OCI-LY3 (cell line): ENCODE measurements around the gene EFCAB11.
"Not testable (repeated sequence)": the region's sequence is repeated elsewhere in the genome, so short reads cannot be mapped to it uniquely, and the experiment has no call there.

Source experiments
- H2AFZ ChIP-seq: fragments of 200-600, 300-600 bp; shearing (Covaris generic); 2 replicates; pipeline ENCODE4 v1.6.0; 2014; ENCODE audit warnings: antibody characterized with exemption, low read depth, low read length
- H3K27ac ChIP-seq: fragments of 200-600, 300-600 bp; sonication (generic); 2 replicates; pipeline ENCODE4 v1.5.1; 2014; ENCODE audit warnings: mild to moderate bottlenecking, low read length, moderate library complexity, mixed read lengths
- H3K27me3 ChIP-seq: fragments of 200-600, 300-600 bp; sonication (generic); 2 replicates; pipeline ENCODE4 v1.6.1; 2014; ENCODE audit warnings: low read depth, low read length, mixed read lengths
- H3K36me3 ChIP-seq: fragments of 200-600, 300-600 bp; sonication (generic); replicated peaks from 2 replicates; pipeline ENCODE3; 2014; ENCODE audit warnings: low read depth, low read length, mixed read lengths
- H3K4me1 ChIP-seq: fragments of 300-600, 200-600 bp; sonication (generic); 2 replicates; pipeline ENCODE4 v1.6.1; 2014; ENCODE audit warnings: low read length, mixed read lengths
- H3K4me2 ChIP-seq: fragments of 200-600, 300-600 bp; sonication (generic); 2 replicates; pipeline ENCODE4 v1.6.1; 2014; ENCODE audit warnings: low read length, mixed read lengths
- H3K4me3 ChIP-seq: fragments of 300-600, 200-600 bp; sonication (generic); 2 replicates; pipeline ENCODE4 v1.5.1; 2014; ENCODE audit warnings: antibody characterized with exemption, mild to moderate bottlenecking, low read length, moderate library complexity
- H3K79me2 ChIP-seq: fragments of 300-600, 200-600 bp; shearing (Covaris generic); 2 replicates; pipeline ENCODE4 v1.6.1; 2014; ENCODE audit warnings: mild to moderate bottlenecking, low read length, mixed read lengths
- H3K9ac ChIP-seq: fragments of 300-600, 200-600 bp; shearing (Covaris generic); 2 replicates; pipeline ENCODE4 v1.6.0; 2014; ENCODE audit warnings: mild to moderate bottlenecking, low read length, moderate library complexity
- H3K9me3 ChIP-seq: fragments of 200-600, 300-600 bp; shearing (Covaris generic); 2 replicates; pipeline ENCODE4 v1.6.1; 2014; ENCODE audit warnings: low read length, mixed read lengths; ENCODE audit not compliant: insufficient read depth
- H4K20me1 ChIP-seq: fragments of 200-600, 300-600 bp; sonication (generic); 2 replicates; pipeline ENCODE4 v1.6.1; 2016; ENCODE audit warnings: low read length, mixed read lengths; ENCODE audit not compliant: insufficient read depth
- EZH2phosphoT487 ChIP-seq: fragments of 200-600 bp; shearing (Covaris generic); IDR thresholded peaks from 2 replicates; pipeline ENCODE4 v1.6.1; 2018; ENCODE audit warnings: antibody characterized with exemption, mixed run types, low read depth
- TF ChIP-seq, protein P1 (sequence below): fragments of 200-600, 300-600 bp; sonication (generic); IDR thresholded peaks from 2 replicates; pipeline ENCODE4 v1.5.1; 2014; ENCODE audit warnings: antibody characterized with exemption, low read length, low read depth

Gene EFCAB11

DNA sequence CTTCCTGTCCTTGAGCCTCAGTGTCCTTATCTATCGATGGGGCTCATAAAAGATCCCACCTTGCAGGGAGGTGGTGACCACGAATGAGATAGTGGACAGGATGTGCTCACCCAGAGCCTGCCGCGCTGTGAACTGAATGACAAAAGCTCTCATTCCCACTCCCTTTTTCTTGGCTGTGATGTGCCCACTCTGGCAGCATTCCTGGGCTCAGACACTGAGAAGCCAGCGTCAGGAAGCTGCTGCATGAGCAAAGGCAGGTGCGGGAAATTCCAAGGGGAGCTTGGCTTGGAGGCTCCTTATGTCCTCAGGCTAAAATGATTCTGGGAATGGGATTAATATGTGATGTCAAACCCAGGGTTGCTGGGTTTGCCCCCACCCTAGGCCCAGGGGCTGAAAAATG is 61.6 kb downstream of the EFCAB11 start:
- H3K36me3 ChIP-seq: no peaks in the 10 kb centered on the region
- H3K9ac ChIP-seq: no peak overlapping the region
- no peak overlapping the region for H3K4me3 ChIP-seq
- no peak overlapping the region for H3K4me2 ChIP-seq
- H3K4me1 ChIP-seq: no peaks in the 10 kb centered on the region
- H3K27me3 ChIP-seq: no peaks in the 10 kb centered on the region
- no peaks in the 10 kb centered on the region for H3K79me2 ChIP-seq
- H3K9me3 ChIP-seq: no peaks in the 10 kb centered on the region
- H3K27ac ChIP-seq: no peak overlapping the region
- H2AFZ ChIP-seq: no peak overlapping the region
- no peaks in the 10 kb centered on the region for H4K20me1 ChIP-seq
- TF ChIP-seq, protein P1, sequence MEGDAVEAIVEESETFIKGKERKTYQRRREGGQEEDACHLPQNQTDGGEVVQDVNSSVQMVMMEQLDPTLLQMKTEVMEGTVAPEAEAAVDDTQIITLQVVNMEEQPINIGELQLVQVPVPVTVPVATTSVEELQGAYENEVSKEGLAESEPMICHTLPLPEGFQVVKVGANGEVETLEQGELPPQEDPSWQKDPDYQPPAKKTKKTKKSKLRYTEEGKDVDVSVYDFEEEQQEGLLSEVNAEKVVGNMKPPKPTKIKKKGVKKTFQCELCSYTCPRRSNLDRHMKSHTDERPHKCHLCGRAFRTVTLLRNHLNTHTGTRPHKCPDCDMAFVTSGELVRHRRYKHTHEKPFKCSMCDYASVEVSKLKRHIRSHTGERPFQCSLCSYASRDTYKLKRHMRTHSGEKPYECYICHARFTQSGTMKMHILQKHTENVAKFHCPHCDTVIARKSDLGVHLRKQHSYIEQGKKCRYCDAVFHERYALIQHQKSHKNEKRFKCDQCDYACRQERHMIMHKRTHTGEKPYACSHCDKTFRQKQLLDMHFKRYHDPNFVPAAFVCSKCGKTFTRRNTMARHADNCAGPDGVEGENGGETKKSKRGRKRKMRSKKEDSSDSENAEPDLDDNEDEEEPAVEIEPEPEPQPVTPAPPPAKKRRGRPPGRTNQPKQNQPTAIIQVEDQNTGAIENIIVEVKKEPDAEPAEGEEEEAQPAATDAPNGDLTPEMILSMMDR: no peak
- no peak for TF ChIP-seq EZH2phosphoT487

DNA sequence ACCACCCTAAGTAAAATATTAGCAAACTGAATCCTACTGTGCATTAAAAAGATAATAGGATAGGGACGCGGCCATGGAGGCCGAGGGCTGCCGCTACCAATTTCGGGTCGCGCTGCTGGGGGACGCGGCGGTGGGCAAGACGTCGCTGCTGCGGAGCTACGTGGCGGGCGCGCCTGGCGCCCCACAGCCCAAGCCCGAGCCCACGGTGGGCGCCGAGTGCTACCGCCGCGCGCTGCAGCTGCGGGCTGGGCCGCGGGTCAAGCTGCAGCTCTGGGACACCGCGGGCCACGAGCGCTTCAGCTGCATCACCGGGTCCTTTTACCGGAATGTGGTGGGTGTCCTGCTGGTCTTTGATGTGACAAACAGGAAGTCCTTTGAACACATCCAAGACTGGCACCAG is 62.8 kb downstream of the EFCAB11 start:
- H2AFZ ChIP-seq, H3K4me2 ChIP-seq, H3K4me3 ChIP-seq, H3K27ac ChIP-seq, H3K9ac ChIP-seq, H3K27me3 ChIP-seq, H3K36me3 ChIP-seq, H4K20me1 ChIP-seq, H3K79me2 ChIP-seq, H3K9me3 ChIP-seq, H3K4me1 ChIP-seq: not testable (repeated sequence)

DNA sequence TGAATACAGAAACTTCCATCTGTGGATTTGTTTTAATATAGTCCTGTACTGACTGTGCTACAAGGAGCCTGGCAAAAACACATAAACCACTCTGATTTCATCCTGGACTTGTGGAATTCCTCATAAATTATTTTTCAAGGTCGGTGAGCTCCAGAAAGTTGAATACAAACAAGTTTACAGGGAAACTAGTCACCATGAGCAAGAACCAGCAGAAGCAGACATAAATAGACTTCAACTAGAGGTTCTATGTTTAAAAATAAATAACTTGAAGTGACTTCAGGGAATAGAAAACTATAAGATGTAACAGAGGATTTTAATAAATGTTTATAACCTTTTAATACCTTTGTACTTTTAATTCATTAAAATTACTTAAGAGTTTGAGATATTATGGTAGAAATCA is 63.5 kb downstream of the EFCAB11 start:
- no peak overlapping the region for H3K4me3 ChIP-seq
- no peak overlapping the region for H2AFZ ChIP-seq
- no peaks in the 10 kb centered on the region for H3K4me1 ChIP-seq
- H3K27me3 ChIP-seq: no peaks in the 10 kb centered on the region
- no peaks in the 10 kb centered on the region for H3K36me3 ChIP-seq
- no peak overlapping the region for H3K4me2 ChIP-seq
- H3K9ac ChIP-seq: no peak overlapping the region
- H3K27ac ChIP-seq: no peak overlapping the region
- H3K79me2 ChIP-seq: no peaks in the 10 kb centered on the region
- TF ChIP-seq, protein P1: no peak
- no peak for TF ChIP-seq EZH2phosphoT487
- no peaks in the 10 kb centered on the region for H3K9me3 ChIP-seq
- H4K20me1 ChIP-seq: no peaks in the 10 kb centered on the region

DNA sequence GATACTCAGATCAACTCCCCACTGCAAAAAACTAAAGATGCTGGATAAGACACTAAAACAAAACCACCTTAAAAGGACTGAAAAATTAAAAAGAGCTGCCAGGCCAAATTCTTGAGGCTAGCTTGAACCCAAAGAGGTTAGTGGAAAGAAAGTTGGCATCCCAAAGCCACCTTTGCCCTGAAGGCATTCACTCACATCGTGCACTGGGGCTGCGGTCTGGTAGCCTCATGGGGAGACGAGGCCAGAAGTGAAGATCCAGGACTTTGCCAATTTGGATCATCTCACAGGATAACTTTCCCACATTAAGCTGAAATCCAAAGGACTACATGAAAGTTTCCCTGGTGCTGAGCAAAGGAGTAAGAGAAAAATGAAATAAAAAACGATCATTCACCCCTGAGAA is 63.9 kb downstream of the EFCAB11 start:
- Histone ChIP-seq H3K4me3 (no peak overlapping the region), H3K4me1 (no peaks in the 10 kb centered on the region), H3K9ac (no peak overlapping the region), H3K9me3 (no peaks in the 10 kb centered on the region), H3K36me3 (no peaks in the 10 kb centered on the region), H4K20me1 (no peaks in the 10 kb centered on the region), H3K27ac (no peak overlapping the region), H2AFZ (no peak overlapping the region), H3K27me3 (no peaks in the 10 kb centered on the region), H3K4me2 (no peak overlapping the region), H3K79me2 (no peaks in the 10 kb centered on the region)
- no peak for TF ChIP-seq EZH2phosphoT487

DNA sequence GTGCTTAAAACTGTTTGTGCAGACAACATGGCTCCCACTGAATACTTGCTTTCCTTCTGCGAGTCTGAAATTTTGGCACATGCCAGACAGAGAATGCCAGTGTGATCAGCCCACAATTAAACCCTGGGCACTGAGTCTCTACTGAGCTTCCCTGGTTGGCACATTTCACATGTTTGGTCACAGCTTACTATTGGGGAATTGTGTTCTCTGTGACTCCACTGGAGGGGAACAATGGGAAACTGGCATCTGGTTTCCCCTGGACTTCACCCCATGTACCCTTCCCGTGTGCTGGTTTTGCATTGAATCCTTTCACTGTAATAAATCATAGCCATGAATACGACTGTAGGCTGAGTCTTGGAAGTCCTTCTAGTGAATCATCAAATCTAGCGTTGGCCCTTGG is 64.9 kb downstream of the EFCAB11 start:
- H3K27me3 ChIP-seq: no peaks in the 10 kb centered on the region
- no peaks in the 10 kb centered on the region for H4K20me1 ChIP-seq
- TF ChIP-seq, protein P1: no peak
- no peak for TF ChIP-seq EZH2phosphoT487
- no peaks in the 10 kb centered on the region for H3K4me1 ChIP-seq
- H3K27ac ChIP-seq: no peak overlapping the region
- H2AFZ ChIP-seq: no peak overlapping the region
- no peaks in the 10 kb centered on the region for H3K36me3 ChIP-seq
- no peak overlapping the region for H3K4me2 ChIP-seq
- no peak overlapping the region for H3K4me3 ChIP-seq
- H3K9me3 ChIP-seq: no peaks in the 10 kb centered on the region
- no peak overlapping the region for H3K9ac ChIP-seq
- no peaks in the 10 kb centered on the region for H3K79me2 ChIP-seq
